Activated T-helper 1 cell treated with anti-CD3 and anti-CD28 coated beads, Interleukin-2, amount 50 U/mL, for 16 hours (primary cell): Measurements from ENCODE around the gene AKNA.

Source experiments
- DNase-seq, 2 donors: peaks; one replicate each; pipeline ENCODE4 v3.0.0-alpha.2; 2020; ENCODE audit warnings: low read depth in 1 of 2, low spot score in 1 of 2

AKNA gene

DNA sequence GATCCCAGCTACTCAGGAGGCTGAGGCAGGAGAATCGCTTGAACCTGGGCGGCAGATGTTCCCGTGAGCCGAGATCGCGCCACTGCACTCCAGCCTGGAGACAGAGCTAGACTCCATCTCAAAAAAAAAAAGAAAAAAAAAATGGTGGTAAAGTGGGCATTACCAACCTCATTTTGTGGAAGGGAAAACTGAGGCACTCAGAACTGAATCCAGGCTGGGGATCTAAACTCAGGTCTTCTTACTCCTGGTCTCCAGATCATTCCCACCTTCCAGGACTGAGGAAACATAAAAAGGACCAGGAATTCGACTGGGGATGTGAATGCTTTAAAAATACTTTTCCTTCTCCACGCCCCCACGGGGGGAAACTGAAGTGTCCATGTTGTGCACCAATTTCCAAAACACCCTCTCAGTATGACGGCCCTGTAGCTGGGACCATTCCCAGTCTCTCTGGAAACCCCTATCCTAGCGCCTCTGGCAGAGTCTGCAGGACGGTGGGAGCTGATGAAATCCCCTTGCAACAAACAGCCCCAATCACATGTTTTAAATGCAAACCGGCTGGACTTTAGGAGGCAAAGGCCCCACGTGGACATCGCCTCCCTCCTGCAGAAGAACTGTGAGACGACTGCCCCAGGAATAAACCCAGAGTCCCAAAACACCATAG lies 8.9 kb upstream of the AKNA start:
- DNase-seq = no peak

DNA sequence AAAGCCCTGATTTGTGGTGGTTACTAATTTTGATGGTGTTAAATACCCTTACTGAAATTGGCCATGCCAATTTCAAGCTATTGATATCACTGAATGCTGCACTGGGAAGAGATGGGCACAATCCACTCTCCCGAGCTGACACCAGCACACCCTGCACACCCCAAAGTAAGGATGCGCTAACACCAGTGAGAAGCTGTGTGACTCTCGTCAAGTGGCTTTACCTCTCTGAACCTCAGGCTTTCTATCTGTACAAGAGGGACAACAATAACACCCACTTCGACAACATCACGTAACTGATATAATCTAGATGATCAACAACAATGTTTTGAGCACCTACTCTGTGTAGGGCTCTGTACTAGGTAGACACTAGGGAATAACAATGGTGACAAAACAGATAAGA lies 8.0 kb upstream of the AKNA start:
- no peak for DNase-seq

DNA sequence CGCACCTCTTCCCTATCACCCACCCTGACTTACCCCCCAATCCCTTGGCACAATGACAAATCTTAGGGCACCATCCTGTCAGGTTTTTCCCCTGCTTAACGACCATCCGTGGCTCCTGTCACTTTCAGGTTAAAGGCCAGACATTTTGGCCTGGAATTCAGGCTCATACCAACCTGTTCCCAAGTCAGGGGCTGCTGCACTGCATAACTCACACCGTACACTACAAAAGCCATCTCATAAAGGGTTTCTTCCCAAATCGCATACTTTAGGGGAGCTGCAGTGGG lies 7.5 kb upstream of the AKNA start:
- no peak for DNase-seq

DNA sequence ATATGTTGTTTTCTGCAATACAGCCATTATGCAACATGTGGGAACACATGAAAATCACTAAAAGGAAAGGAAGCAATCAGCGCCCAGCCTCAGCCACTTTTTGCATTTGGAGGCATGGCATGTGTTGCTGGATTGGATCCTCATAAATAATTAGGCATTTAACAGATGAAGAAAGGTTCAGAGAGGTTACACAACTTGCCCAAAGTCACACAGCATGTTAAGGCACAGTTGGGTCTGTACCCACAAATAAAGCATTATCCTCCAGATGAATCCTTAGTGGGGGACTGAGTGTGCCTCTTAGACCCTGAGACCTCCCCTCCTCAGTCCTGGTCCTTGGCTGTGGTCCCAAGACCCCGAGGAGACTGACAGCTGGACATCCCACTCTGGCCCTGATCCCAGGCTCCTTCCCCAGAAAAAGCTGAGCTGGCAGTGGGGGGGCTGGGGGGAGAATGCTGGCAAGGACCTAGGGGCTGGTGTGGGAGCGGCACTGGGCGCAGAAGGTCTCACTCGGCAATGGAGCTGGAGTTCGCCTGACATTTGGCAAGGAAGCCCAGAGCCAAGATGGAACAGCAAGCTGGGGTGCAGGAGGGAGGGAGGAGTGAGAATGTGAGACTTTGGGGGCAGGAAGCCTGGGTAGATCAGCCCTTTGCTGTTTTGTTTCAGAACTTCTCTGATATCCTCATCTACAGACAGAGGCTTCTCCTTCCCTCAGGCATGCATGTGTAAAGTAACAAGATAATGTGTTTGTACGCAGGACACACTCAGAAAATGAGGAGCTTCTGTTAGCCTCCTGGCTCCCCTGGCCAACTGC lies 6.9 kb upstream of the AKNA start:
- no peak for DNase-seq

DNA sequence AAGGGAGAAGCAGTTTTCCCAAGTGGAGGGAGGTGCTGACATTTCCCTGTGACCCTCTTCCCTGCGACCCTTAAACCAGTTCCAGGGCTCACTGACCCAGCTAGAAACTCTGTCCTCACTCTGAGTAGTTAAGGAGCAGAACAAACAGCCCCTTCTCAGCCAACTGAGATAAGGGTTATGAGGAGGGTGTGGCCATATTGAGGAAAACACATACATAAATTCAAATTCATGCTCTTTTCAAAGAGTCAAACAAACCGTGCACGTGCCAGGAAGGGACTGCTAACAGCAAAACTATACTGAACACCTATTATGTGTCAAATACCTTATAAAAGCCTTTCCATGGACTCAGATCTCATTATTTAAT lies 4.9 kb upstream of the AKNA start:
- DNase-seq = no peak

DNA sequence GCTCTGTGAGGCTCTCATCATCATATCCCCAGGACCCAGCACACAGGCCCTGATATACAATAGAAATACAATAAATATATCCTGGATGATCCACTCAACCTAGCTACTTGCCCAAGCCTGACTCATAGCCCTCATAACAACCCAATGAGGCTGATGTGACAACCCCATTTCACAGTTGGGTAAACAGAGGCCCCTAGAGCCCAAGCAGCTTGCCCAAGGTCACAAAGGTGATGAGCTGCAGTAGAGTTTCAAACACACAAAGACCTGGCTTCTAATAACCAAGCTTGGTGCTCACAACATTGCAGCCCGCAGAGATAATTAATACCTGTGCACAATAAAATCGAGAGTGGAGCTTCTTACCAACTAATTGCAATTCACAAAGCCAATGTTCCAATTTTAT lies 3.2 kb upstream of the AKNA start:
- DNase-seq = no peak

DNA sequence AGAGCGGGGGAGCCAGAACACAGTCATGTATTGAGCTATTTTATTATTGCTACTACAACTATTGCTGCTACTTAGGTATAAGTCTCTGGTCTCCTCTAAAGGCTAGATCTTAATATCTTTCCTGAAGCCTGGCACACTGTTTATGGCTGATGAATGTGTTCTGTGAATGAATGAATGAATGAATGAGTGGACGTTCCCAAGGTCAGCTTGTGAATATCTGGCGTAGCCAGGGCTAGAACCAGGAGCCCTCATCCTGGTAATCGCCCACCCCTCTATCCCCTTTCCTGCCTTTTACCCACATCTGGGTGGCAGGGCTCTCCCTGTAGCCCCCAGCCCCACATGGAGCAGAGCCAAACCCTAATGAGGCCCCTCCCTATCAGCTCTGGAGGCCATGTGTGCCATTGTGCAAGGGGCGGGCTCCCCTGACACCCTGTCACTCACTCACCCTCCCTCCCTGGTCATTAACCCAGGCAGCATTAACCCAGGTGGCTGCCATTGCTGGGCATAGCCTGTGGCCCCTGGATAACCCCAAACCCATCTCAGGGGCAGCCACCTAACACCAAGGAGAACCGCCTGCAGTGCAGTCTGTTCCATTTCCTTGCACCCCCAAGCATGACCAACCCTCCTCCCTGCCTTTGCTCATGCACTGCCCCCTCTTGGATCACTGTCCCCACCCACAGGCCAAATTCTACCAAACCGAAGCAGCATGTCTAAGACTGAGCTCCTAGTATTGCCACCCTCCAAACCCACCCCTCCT lies 2.0 kb upstream of the AKNA start:
- DNase-seq = no peak

DNA sequence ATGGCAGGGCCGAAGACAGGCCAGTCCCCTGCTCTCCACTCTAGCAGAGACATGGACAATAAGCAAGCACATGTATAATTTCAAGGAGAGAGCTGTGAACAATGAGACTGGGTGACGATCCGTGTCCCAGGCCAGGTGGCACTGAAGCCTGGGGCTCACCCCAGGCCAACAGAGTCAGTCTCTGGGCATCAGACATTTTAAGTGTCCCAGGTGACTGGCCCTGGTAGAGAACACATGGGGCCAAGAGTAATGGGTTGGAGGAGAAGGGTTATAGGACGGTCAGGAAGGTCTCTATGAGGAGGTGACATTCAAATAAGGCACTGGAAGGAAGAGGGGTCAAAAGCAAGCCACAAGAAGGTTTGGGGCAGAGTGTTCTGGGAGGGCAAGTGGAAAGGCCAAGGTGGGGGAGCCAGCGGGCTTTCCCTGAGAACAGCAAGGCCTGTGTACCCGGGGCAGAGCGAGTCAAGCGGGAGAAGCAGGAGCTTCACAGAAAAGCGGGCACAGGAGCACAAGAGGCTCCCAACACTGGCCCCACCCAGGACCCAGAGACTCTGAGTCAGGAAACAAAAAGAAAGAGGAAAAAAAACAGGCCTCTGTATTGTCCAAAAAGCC lies 1.1 kb upstream of the AKNA start:
- no peak for DNase-seq

DNA sequence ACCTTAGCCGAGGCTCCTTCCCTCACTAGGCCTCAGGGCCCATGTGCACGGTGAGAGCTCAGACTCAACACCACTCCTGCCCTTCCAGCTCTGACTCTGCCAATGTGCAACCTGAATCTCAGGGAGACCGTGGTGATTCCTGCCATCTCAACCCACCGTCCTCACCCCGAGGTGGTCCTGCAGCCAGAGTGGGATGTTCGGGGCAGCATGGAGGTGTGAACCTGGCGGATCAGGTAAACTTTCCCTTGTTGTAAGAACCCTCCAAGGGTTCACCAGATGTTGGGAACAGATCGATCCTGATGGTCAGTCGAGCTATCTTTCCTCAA lies 538 bp upstream of the AKNA start:
- no peak for DNase-seq

DNA sequence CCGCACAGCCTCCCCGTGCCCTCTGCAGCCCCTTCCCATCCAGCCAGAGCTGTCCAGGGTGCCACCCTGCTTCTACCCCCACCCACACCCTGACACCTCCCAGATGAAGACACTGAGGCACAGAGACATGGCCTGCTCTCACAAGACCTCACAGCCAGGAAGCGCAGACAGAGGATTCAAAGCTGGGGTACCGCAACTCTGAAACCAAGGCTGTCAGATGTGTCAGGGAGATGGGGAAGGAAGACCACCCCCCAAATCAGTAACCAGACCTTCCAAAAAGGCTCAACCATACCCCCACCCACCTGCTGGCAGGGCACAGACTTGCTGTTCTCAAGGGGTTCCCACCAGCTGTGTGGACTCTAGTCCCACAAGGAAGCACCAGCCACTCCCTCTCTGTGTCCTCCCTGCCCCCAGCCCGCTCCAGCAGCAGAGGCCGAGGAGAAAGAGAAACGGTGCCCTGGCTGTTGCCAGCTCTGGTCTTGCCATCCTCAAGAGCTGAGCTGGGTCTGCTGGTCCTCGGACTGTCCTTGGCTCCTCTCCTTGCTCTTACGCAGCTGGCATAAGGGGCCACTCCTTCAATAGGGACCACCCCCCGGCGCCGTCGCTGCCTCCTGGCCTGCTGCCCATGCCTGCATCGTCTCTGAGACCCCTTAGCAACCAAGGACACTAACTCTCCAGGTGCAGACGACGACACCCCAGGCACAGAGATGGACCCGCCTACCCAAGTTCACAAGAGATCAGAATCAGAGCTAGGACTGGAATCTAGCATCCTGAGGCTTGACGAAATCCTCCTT lies 699 bp downstream of the AKNA start:
- no peak for DNase-seq

DNA sequence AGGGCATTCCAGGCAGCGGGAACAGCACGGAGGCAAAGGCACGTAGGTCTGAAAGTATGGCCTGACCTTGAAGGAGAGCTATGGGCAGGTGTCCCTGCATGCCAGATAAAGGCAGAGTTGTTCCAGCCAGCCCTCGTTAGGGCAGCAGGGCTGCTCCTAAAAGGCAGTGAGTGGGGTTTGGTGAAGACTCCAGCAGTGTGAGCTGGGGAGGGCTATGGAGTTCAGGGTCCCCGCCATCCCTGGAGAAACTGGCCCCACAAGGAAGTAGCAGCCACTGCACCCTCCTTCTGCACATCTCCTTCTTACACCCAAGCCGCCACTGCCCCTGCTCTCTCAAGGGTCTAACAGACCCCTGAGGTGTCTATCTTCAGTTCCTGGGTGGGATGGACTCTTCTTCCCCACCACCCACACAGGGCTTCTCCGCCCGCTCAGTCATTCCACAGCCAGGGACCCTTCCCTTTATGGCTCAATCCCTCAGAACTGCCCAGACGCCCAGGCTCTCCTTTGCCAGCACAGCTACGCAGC lies 1.4 kb downstream of the AKNA start:
- DNase-seq = no peak

DNA sequence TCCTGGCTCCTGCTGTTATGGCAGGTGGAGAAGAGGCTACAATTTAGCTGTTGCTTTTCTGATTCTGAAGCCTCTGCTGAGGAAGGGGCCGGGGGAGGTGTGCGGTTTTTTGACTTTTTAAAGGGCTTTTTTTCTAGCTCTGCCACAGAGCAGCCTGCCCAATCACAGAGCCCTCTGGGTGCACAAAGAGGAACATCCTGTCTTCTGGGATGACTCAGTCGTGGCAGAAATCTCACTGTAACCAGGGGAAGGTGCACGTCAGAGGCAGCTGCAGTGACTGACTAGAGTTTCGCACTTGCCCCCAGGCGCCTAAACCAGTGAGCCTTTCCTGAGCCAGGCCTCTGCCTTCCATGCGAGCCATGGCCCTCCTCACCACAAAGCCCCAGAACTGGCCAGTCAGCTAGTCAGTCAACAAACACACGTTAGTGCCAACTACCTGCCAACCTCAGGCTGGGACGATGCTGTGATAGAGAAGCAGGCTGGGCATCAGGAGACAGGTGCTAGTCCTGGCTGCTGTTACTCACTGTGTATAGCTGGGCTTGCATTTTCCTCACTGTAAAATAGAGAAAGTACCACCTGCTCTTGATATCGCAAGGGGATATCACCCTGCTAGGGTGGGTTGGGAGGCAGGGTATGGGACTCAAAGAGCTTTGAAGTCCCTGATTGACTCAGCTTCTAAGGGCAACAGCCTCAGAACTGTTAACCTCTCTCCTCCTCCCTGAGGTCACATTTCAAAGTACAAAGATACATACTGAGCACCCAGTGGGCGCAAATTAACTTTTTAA lies 2.2 kb downstream of the AKNA start:
- DNase-seq = peak; percentile 63 to 81

DNA sequence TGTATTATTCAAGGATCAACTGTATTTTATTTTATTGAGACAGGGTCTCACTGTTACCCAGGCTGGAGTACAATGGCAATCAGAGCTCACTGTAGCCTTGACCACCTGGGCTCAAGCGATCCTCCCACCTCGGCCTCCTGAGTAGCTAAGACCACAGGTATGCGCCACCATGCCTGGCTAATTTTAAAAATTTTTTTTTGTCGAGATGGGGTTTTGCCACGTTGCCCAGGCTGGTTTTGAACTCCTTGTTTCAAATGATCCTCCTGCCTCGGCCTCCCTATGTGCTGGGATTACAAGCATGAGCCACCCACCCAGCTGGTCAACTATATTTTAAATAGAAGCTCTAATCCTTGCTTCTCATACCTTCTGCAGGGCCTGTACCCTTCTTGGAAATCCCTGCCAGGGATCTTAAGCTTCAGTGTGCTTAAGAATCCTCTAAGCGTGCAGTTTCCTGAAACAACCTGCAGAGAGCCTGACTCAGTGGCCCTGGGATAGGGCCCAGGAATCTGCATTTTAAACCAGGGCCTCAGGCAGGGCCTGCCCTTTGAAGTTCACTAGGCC lies 2.9 kb downstream of the AKNA start:
- no peak for DNase-seq

DNA sequence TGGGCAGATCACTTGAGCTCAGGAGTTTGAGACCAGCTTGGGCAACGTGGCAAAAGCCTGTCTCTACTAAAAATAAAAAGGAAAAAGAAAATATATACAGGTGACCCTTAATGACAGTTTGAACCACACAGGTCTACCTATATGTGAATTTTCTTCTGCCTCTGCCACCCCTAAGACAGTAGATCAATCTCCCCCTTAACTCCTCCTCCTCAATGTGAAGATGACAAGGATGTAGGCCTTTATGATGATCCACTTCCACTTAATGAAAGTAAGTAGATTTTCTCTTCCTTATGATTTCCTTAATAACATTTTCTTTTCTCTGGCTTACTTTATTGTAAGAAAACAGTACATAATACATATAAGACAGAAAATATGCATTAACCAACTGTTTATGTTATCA lies 3.4 kb downstream of the AKNA start:
- no peak for DNase-seq

DNA sequence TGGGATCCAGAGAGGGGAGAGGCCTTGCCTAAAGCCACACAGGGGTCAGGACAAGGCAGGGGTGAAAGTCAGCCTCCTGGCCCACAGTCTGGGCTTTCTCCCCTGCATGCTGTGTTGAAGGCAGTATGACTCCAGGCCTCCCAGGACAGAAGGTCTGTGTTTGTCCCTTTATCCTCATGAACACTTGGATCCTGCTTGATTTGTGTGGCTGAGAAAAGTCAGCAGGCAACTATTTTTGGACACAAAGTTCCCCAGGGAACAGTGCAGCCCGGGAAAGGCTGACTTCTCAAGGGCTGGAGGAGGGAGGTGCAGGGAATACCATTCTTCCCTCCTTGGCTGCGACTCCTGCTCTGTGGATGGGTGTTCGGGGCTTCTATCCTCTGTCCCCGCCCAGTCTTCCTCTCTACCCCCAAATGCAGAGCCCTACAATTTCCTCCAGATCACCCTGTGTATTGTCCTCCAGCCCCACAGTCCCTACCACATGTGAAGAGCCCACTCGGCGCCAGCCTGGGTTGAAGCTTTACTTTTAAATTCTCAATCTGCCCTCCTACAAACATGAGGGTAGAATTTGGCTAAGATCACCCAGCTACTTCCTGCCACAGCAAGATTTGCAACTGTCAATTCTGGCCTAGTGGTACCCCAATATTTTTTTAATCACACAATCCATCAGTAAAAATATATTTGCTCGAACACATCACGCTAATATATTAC lies 4.1 kb downstream of the AKNA start:
- DNase-seq = no peak

DNA sequence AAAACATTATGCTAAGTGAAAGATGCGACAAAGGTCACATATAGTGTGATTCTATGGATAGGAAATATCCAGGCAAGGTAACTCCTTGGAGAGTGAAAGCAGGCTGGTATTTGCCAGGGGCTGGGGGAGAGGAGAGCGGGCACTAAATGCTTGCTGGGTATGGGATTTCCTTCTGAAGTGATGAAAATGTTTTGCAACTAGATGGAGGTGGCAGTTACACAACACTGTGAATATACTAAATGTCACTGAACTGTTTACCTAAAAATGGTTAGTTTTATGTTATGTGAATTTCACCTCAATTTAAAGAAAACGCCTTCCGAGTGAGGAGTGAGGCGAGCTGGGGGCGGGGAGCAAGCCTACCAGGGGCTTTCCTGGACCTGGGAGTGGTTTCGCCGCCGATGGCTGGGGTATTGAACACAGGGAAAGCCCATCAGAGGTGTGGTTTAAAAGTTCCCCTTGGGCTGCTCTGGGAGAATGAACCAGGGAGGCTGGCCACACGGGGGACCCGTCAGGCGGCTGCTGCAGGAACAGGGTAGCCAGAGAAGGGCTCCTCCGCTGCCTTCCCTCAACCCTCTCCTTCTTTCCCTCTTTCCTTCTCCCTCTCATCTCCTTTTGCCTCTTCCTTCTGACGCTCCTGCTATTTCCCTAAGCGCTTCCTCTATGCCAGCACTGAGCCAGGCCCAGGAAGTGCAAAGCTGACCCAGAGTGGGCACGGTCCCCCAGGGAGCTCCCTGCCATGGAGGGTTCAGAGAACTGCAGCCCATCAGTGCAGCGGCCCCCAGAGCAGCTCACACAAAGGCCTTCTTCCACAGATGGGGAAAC lies 4.9 kb downstream of the AKNA start:
- DNase-seq = peak in 1 of 2 donors; percentile 54

DNA sequence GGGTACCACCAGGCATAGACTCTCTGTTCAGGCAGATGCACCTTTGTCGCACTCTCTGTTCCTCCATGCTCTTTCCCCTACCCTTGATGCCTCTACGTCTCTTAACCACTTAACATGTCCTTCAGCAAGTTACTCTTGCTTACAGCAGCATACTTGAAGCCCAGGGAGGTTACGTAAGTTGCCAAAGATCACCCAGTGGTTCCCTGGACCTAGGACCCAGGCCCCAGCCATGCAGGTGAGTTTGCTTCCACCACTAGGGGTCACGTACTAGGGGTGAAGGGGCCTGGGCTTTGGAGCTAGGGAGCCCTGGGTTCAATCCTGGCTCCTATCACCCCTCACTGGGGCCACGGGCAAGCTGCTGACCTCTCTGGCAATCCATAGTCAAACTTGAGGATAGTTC lies 8.9 kb downstream of the AKNA start:
- no peak for DNase-seq

DNA sequence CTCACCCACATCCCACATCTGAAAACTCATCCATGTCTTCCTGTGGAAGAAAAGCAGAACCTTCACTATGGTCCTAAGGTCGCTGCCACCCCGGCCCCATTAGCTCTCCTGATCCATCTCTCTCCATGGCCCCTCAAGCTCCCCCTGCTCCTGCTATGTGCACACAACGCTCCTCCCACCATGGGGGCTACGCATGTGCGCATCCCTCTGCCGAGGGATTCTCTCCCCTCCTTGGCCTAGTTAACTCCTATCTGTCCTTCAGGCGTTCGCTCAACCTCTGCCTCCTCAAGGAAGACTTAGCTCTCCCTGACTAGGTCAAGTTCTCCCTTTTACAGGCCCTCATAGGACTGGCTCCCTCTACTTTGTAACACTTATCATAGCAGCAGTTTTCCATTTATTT lies 9.8 kb downstream of the AKNA start:
- DNase-seq = no peak
